Activated CD4-positive, alpha-beta T cell treated with anti-CD3 and anti-CD28 coated beads, Interleukin-2, Interleukin-6, amounts not matched to agents 100 ng/mL and 50 ng/mL, durations not matched to agents 16 hours and 8 hours (primary cell): ENCODE measurements around the gene CRYBA1.
"Not testable (repeated sequence)": the region's sequence is repeated elsewhere in the genome, so short reads cannot be mapped to it uniquely, and the experiment has no call there.

Source experiments
- DNase-seq: peaks from one replicate; pipeline ENCODE4 v3.0.0-alpha.2; 2020

The CRYBA1 gene

GRCh38 chr17:29238133-29238850 lies 8.4 kb upstream of the CRYBA1 start:
- DNase-seq: no peak

GRCh38 chr17:29240477-29240876 lies 6.2 kb upstream of the CRYBA1 start:
- no peak for DNase-seq

DNA sequence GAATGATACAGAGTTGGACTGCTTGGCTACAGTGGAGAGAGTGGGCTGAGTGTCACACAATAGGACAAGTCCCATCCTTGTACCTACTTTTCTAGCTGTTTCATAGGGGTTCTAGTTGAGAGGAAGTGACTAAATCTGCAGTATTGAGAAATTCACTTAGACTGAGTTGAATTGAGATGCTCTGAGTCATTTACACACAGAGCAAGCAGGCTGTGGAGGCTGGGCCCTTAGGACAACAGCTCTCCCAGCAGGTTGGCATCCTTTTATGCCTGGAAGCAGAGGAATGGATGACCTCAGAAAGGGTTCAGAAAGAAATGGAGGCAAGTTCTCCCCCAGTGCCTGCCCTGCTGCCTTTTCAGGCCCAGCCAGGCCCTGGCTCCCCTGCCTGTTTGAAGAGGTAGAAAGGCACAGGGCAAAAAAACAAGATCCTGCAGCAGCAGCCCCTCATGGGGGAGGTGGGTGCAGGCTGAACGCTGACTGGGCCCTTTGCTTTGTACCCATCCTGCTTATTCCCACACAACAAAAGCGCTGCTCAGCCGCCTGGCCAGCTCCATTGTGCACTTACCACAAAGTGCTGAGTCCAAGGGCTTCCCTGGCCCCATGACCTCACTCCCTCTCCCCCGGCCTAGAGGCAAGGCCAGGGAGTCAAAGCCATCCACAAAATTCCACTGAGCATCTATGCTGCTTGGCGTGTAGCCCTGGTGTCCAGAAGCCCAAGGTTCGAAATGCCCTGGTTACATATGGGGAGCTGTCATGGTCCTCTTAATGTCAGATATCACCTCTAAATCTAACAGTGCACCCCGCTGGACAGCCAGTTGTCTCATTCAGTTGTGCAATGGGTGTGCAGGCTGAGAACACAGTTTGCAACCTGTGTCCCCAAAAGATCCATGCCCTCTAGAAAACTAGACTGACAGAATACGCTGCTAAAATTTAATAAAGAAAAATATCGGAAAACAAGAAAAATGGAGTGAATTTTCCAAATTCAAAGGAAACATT lies 5.4 kb upstream of the CRYBA1 start:
- peak; percentile 76 for DNase-seq

DNA sequence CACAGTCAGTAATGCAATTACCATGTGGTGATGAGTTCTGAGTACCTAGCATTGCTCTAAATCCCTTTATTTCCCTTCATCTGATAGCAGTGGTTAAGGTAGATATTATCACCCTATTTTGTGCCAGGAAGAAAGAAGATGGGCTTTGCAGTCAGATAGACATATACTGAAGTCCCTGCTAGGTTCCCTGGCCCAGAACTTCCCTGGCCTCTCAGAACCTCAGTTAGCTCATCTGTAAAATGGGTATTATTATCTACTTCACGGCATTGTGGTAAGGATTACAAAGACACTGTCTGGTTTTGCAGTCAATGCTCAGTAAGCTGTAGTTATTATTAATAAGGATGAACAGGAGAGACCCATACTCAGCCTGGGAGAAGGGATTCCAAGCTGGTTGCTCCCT lies 4.6 kb upstream of the CRYBA1 start:
- no peak for DNase-seq

DNA sequence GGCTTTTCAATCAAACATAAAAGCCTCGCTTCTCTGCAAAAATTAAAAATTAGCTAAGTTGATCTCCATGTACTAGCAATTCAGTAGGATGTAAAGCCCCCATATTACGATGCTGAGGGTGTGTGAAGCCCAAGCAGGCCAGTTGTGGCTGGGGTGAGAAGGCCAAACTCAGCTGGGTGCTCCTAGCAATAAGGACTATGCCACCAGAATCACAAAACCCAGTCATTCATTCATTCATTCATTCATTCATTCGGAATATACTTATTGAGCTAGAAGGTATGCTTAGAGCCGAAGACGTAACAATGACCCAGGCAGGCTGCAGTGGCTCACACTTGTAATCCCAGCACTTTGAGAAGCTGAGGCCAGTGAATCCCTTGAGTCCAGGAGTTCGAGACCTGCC lies 3.9 kb upstream of the CRYBA1 start:
- no peak for DNase-seq

- DNase-seq: no peak
These were observed 2.9 kb upstream of the CRYBA1 start for GRCh38 chr17:29243792-29244191.

DNA sequence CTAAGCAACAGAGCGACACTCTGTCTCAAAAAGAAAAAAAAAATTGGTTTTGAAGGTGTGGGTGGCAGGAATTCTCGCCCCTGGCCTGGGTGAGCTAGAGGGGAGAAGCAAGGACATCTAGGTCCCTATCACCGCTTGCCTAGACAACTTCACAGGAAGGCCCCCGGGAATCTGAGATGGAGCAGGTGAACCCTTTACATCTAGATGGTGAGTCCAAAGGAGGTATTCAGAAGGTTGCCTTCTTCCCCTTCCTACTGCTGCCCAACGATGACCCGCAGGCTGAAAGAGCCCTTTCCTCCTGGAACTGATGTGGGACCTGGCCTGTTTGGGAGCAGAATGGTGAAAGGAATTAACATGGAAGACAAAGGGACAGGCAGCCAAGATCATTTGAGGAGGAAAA lies 1.3 kb upstream of the CRYBA1 start:
- DNase-seq: no peak

DNA sequence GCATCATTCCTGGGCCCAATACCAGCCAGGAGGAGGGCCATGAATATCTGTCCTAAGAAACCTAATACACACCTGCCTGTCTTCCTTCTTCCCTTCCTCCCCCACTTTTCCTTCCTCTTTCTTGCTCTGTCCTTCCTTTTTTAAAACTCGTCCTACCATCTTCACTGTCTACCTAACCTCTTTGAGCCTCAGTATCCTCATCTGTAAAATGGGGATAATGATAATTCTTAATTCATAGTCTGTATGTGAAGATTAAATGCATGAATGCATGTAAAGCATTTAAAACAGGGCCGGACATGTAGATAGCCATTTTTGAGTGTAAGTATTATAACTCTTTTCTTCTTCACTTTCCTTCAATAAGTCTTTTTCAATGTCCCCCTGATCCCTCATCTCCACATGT lies 560 bp downstream of the CRYBA1 start:
- DNase-seq: no peak

GRCh38 chr17:29248845-29249244 lies 2.2 kb downstream of the CRYBA1 start:
- DNase-seq: no peak

DNA sequence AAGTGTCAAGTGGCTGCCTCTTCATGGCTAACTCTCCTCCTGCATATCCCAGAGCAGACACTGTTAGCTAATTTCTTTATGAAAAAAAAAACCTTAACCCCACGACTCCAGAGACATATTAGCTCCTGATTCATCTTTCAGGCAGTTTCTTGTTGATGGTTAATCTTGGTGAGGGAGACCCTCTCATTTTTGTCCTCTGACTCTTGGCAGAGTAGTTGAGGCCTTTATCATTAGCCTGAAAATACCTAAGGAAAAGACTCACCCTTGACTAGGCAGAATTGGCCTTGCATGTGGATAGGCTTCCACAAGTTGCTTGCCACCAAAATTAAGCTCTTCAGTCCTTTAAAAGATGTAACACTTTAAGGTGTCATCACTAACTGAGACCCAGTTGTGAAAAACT lies 4.0 kb downstream of the CRYBA1 start:
- DNase-seq: no peak

GRCh38 chr17:29251184-29251583 lies 4.5 kb downstream of the CRYBA1 start:
- DNase-seq: no peak

DNA sequence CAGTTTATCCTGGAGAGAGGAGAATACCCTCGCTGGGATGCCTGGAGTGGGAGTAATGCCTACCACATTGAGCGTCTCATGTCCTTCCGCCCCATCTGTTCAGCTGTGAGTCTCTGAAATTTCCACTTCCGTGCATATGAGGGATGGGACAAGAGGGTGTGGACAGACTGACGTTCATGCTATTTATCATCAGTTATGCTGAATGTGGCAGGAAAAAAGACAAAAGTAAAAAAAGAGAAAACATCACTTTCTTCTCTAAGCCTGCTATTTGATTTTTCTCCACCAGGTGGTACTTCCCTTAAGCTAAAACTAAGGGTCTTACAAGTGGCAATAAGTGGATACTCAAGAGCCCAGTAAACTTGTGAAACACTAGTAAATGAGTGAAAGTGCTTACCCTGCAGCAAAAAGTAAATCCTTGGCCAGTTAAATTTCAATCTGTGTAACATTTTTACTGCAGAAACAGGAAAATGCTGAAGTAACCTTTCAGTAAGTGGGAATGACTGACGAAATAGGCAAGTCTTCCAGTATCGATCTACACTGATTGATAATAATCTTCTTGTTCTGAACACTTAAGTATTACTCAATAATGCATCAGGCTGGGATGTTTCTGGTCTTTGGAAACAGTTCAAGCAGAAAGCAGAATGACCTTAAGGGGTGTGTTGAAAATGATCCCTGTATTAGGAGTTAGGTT lies 5.6 kb downstream of the CRYBA1 start:
- DNase-seq: peak; percentile 15

DNA sequence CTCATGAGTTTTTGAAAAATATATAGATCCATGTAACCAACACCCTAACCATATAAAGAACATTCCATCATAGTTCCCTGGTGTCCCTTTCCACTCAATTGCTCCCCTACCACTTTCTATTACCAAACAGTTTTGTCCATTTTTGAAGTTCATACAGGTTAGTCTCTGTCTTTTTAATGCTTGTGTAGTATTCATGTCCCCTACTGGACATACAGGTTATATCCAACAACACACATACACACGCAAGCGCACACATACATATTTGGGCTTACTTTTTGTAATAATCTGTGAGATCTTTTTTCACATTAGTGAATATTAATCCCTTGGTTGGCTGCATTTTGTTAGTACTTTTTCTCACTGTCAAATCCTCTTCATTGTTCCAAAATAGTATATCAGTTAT lies 6.4 kb downstream of the CRYBA1 start:
- DNase-seq: no peak

DNA sequence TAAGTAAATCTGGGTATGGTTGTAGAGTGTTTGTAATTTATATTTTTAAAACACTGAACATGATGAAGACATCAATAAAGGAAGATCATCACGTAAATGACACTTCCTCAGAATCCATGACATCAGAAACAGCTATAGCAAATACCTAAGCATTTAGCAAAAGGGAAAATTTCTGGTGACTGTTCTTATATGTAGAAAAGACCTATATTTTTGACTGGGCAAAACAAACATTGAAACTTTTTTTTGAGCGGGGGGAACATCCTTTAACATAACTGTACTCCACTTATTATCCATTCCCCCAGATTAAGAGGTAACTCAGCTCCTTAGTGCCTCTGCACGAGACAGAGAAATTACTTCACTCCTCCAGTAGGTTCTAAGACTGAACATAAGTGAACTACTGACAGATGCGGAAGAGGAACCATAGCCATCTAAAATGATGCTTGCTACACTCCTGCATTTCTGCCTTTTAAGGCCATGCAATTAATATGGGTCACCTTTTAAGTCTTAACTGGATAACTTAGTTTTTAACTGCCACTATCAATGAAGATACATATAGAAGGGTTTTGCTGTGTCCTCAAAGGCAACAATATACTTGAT lies 9.4 kb downstream of the CRYBA1 start:
- no peak for DNase-seq

- peak; percentile 30 for DNase-seq
These were observed 10.2 kb downstream of the CRYBA1 start for GRCh38 chr17:29256735-29257466.

- DNase-seq: no peak
These were observed 11.1 kb downstream of the CRYBA1 start for GRCh38 chr17:29257756-29258155.

- no peak for DNase-seq
These were observed 17.3 kb downstream of the CRYBA1 start for GRCh38 chr17:29263916-29264315.

GRCh38 chr17:29271980-29272379 lies 25.3 kb downstream of the CRYBA1 start:
- not testable (repeated sequence) for DNase-seq

- DNase-seq: no peak
These were observed 27.3 kb downstream of the CRYBA1 start for GRCh38 chr17:29273924-29274323.

DNA sequence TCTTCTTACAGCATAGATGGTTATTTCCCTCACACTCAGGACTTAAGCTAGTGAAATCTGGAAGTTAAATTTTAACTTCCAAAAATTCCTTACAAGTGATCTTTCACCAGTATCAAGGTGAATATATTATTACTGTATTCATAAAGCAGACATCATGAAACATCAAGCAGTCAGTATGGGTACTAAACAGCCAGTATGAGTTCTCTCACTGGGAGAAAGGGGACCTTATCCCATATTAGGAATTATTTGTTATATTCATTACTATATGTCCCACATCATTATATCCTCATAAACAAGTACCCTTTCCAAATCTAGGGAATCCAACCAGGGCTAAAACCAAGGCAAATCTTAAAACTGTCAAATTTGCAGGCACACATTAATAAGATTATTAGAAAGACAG lies 32.0 kb downstream of the CRYBA1 start:
- DNase-seq: no peak

DNA sequence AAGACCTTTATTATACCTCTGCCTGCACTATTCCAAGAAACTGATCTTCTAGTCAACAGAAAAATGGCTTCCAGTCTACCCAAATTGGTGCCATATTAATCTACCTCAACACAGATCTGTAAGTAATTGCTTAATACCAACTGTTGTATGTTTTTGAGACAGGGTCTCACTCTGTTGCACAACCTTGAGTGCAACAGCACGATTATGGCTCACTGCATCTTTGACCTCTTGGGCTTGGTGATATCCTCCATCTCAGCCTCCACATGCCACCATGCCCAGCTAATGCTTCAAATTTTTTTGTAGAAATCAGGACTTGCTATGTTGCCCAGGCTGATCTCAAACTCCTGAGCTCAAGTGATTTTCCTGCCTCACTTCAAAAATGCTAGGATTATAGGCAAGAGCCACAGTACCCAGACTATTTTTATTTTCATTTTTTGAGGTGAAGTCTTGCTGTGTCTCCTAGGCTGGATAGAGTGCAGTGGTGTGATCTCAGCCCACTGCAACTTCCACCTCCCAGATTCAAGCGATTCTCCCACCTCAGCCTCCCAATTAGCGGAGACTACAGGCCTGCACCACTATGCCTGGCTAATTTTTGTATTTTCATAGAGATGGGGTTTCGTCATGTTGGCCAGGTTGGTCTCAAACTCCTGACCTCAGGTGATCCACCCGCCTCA lies 32.9 kb downstream of the CRYBA1 start:
- no peak for DNase-seq

DNA sequence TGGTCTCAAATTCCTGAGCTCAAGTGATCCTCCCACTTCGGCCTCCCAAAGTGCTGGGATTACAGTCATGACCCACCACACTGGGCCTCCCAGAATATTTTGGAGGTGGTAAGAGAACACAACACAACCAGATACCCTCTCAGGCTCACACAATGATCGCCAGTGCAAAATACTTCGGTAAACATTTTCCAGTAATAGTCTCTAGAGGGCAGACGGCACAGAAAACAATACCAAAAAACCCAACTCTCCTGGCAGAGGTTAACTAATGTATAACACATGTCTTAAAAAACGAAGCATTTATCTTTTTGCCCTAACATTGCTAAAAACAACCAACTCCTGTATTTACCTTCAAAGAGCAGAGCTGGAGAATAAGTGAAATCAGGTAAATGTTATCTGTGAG lies 36.8 kb downstream of the CRYBA1 start:
- no peak for DNase-seq
